Chondrocyte (in vitro differentiated cells): ENCODE measurements around the gene PPP1R37. TPM values are rescaled to one million over a fixed set of nuclear protein-coding genes. Genes with fewer than 3 reads are reported as not detected.

Source experiments
- DNase-seq: peaks from one replicate; pipeline ENCODE4 v3.0.0; 2021; ENCODE audit warnings: mixed read lengths, low spot score
- H3K27ac Mint-ChIP-seq: one replicate; pipeline ENCODE4 v1.8.0; 2021; ENCODE audit warnings: mild to moderate bottlenecking, moderate library complexity, mixed read lengths; ENCODE audit not compliant: unreplicated experiment
- H3K27me3 Mint-ChIP-seq: 2 replicates; pipeline ENCODE4 v1.8.0; 2021; ENCODE audit warnings: low read depth, mixed read lengths
- H3K36me3 Mint-ChIP-seq: 2 replicates; pipeline ENCODE4 v1.8.0; 2021; ENCODE audit warnings: low read depth, mixed read lengths
- H3K4me1 Mint-ChIP-seq: 2 replicates; pipeline ENCODE4 v1.8.0; 2021; ENCODE audit warnings: low read depth, mild to moderate bottlenecking, mixed read lengths
- H3K4me3 Mint-ChIP-seq: one replicate; pipeline ENCODE4 v1.8.0; 2021; ENCODE audit warnings: mild to moderate bottlenecking, moderate library complexity, mixed read lengths; ENCODE audit not compliant: unreplicated experiment
- H3K9me3 Mint-ChIP-seq: 2 replicates; pipeline ENCODE4 v1.8.0; 2021; ENCODE audit warnings: low read depth, mixed read lengths
- total RNA-seq: library from RNA; stranded (reverse); gene quantifications from 3 replicates; pipeline ENCODE4 v1.2.1, GENCODE V29; 2021
- TF ChIP-seq, protein P1 (sequence below): fragments of 200-600 bp; sonication (generic); IDR thresholded peaks from 2 replicates; pipeline ENCODE4 v1.5.0; 2021; ENCODE audit warnings: antibody characterized with exemption, mild to moderate bottlenecking, moderate library complexity

Gene PPP1R37
- total RNA-seq, 1 donor from 2014 or later, result 30.2 TPM

DNA sequence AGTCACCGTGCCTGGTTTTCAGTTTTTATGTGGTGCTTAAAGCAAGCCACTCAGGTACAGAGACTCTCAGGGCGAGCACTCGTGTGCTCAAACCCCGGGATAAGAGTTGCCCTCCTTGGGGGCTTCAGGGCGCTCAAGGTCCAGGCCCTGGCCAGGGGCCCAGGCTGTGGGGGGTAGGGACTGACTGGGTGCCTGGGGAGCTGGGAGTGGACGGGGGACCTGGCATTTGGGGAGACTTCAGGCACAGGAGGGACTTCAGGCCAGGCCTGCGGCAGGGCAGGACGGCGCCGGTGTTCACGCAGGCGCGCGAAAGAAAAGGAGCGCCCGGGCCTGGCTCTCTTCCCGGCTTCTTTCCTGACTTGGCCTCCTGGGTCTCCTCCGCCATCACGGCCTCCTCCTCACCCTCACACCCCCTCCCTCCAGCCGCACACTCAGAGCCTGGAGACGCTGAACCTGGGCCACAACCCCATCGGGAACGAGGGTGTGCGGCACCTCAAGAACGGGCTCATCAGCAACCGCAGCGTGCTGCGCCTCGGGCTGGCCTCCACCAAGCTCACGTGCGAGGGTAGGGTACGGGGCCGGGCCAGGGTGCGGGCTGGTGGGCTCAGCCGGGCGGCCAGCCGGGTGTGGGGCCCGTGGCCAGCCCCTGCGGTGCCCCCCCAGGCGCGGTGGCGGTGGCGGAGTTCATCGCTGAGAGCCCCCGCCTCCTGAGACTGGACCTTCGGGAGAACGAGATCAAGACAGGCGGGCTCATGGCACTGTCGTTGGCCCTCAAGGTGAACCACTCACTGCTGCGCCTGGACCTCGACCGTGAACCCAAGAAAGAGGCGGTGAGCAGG, 51.7 kb downstream of the PPP1R37 start:
- peaks cover 10% of the 10 kb centered on the region for H3K36me3 Mint-ChIP-seq
- H3K4me3 Mint-ChIP-seq, result no peak overlapping the region
- no peaks in the 10 kb centered on the region for H3K27me3 Mint-ChIP-seq
- H3K4me1 Mint-ChIP-seq, result no peaks in the 10 kb centered on the region
- no peaks in the 10 kb centered on the region for H3K9me3 Mint-ChIP-seq
- no peak overlapping the region for H3K27ac Mint-ChIP-seq
- TF ChIP-seq, protein P1, sequence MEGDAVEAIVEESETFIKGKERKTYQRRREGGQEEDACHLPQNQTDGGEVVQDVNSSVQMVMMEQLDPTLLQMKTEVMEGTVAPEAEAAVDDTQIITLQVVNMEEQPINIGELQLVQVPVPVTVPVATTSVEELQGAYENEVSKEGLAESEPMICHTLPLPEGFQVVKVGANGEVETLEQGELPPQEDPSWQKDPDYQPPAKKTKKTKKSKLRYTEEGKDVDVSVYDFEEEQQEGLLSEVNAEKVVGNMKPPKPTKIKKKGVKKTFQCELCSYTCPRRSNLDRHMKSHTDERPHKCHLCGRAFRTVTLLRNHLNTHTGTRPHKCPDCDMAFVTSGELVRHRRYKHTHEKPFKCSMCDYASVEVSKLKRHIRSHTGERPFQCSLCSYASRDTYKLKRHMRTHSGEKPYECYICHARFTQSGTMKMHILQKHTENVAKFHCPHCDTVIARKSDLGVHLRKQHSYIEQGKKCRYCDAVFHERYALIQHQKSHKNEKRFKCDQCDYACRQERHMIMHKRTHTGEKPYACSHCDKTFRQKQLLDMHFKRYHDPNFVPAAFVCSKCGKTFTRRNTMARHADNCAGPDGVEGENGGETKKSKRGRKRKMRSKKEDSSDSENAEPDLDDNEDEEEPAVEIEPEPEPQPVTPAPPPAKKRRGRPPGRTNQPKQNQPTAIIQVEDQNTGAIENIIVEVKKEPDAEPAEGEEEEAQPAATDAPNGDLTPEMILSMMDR, result no peak
- DNase-seq, result no peak

DNA sequence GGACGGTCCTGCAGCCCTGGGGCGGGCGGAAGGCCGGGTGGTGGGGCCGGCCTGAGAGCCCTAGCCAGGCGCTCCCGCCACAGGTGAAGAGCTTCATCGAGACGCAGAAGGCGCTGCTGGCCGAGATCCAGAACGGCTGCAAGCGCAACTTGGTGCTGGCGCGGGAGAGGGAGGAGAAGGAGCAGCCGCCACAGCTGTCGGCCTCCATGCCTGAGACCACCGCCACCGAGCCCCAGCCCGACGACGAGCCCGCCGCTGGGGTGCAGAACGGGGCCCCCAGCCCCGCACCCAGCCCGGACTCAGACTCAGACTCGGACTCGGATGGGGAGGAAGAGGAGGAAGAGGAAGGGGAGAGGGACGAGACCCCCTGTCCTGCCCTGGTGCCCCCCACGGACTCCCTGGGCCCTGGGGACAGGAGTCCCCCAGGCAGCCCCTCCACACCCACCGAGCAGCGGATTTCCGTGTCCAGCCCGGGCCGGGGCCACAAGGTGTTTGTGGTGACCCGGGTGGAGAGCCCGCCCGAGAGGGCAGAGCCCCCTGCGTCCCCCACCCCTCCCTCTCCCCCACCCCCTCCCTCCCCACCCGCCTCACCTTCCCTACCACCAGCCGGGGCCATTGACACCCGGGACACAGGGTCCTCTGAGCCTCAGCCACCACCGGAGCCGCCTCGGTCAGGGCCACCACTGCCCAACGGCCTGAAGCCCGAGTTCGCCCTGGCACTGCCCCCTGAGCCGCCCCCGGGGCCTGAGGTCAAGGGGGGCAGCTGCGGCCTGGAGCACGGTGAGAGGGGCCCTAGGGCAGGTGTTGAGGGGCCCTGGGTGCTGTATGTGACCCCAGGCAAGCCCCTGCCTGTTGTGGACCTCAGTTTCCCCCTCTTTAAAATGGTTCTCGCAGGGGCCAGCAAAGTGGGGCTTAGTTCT, 52.6 kb downstream of the PPP1R37 start:
- Mint-ChIP-seq H3K27me3 (no peaks in the 10 kb centered on the region), H3K4me1 (peaks cover 2% of the 10 kb centered on the region), H3K27ac (no peak overlapping the region), H3K36me3 (peaks cover 11% of the 10 kb centered on the region), H3K9me3 (no peaks in the 10 kb centered on the region), H3K4me3 (no peak overlapping the region)
- TF ChIP-seq, protein P1, result no peak
- peak; percentile 92 for DNase-seq

DNA sequence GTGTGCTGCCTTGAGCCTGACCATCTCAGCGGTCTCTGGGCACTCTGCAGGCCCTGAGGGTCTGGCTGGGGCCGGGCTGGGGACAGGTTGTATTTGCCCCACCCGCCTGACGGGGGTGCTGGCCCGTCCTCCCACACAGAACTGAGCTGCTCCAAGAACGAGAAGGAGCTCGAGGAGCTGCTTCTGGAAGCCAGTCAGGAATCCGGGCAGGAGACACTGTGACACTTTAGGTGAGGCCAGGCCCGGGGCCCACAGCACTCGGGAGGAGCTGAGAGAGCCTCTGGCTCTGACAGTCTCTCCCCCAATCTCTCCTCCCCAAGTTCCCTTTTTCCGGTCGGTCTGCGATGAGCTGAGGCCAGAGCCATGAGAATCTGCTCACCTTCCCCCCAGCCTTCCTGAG, 53.3 kb downstream of the PPP1R37 start:
- Mint-ChIP-seq H3K36me3 (peaks cover 11% of the 10 kb centered on the region), H3K4me3 (no peak overlapping the region), H3K4me1 (peaks cover 3% of the 10 kb centered on the region), H3K27ac (no peak overlapping the region), H3K27me3 (no peaks in the 10 kb centered on the region), H3K9me3 (no peaks in the 10 kb centered on the region)
- TF ChIP-seq, protein P1, result no peak
- DNase-seq, result peak; percentile 75

DNA sequence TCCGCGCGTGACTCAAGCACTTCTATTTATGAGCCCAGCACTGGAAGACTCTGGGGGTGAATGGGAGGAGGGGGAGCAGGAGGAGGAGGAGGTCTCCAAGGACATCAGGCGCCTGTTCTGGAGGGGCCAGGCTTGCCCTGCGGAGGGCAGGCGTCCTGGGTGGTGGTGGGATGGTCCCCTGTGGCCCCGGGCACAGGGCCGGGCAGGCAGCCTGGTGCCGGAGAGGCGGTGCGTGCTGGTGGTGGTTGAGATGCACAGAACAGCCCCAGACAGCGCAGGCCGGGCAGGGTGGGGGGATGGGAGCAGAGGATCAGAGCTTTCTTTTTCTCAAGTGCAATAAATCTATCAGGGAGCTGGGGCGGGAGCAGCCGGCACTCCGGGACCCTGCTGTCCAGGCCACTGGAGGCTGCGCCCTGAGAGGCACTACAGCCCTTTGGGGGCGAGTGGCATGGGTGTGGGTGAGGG, 53.8 kb downstream of the PPP1R37 start:
- TF ChIP-seq, protein P1, result no peak
- Mint-ChIP-seq H3K27ac (no peak overlapping the region), H3K27me3 (no peaks in the 10 kb centered on the region), H3K9me3 (no peaks in the 10 kb centered on the region), H3K36me3 (peaks cover 11% of the 10 kb centered on the region), H3K4me3 (no peak overlapping the region), H3K4me1 (peaks cover 3% of the 10 kb centered on the region)
- peak; percentile 82 for DNase-seq
